ENCODE results near the gene TTC28.

Gene TTC28

DNA sequence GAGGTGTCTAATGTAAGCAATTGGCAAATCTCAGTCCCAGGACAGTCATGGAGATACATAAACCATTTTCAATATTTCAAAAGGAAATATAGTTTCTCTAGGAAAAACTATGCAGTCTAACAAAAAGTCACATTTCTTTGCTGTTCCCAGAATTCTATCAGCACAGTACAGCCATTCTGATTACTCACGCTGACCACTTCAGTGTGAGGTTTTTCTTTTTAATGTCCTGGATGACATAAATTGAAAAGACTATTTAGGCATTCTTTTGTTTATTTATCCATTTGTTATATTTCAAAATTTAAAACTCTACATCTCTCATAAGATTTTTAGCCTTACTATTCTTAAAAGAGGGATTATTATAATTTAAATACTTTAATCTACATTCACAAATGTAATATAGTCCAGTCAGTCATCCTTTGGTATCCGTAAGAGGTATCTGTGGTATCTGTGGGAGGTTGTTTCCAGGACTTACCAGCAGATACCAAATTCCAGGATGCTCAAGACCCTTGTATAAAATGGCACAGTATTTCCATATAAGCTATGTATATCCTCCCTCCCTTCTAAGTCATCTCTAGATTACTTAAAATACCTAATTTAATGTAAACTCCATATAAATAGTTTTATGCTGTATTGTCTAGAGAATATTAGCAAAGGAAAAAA, 429.5 kb downstream of the TTC28 start:
- Histone ChIP-seq H3K27ac (ENCODE audit: low read length) (no peak overlapping the region), H3K27me3 (ENCODE audit: low read depth, low read length) (no peaks in the 10 kb centered on the region), H3K4me1 (ENCODE audit: control insufficient read depth in 1 of 2, insufficient read depth in 2 of 2, low read length in 2 of 2) (peaks cover 0 to 4% of the 10 kb centered on the region in 2 donors), H3K4me3 (ENCODE audit: low read depth in 1 of 2, low read length in 2 of 2) (no peak overlapping the region), H3K9me3 (ENCODE audit: control insufficient read depth in 1 of 2, low read length in 2 of 2) (no peaks in the 10 kb centered on the region), H3K36me3 (ENCODE audit: control insufficient read depth in 1 of 2, insufficient read depth in 2 of 2, low read length in 2 of 2) (no peaks in the 10 kb centered on the region)

- H3K27me3 ChIP-seq (ENCODE audit: low read depth, low read length) = no peaks in the 10 kb centered on the region
- no peak overlapping the region for H3K4me3 ChIP-seq (ENCODE audit: low read depth in 1 of 2, low read length in 2 of 2)
- no peaks in the 10 kb centered on the region for H3K36me3 ChIP-seq (ENCODE audit: control insufficient read depth in 1 of 2, insufficient read depth in 2 of 2, low read length in 2 of 2)
- peaks cover 0 to 10% of the 10 kb centered on the region in 2 donors for H3K4me1 ChIP-seq (ENCODE audit: control insufficient read depth in 1 of 2, insufficient read depth in 2 of 2, low read length in 2 of 2)
- H3K27ac ChIP-seq (ENCODE audit: low read length) = no peak overlapping the region
- H3K9me3 ChIP-seq (ENCODE audit: control insufficient read depth in 1 of 2, low read length in 2 of 2) = no peaks in the 10 kb centered on the region
Observed at GRCh38 chr22:28249402-28249801, 430.2 kb downstream of the TTC28 start.

DNA sequence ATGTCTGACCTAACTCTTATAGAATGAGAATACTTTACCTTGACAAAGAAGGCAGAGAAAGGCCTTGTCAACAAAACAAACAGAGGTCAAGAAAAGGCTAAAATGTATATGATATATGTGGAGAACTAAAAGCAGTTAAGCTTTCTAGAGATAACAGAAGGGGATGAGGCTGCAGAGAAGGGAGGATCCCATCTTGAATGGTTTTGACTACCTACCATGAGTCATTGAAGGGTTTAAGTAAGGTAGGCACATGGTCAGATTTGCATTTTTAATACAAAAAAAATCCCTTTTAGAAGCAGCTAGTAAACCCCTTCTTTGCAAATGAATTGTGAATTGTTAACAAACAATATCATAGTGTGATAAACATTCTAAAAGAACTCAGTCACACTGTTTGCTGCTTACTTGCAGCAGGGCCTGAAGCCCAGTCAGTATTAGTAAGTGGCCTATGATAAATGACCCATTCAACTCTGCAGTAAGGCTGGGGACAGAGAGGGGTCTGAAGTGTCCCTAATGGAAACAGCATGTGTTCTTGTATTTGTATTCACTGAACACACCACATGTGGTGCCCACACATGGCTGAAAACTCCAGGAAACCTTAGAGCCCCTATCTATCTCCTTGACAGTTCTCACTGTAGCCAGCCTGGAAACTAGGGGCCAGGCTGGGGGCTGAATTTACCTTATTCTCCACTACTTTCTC, 431.8 kb downstream of the TTC28 start:
- no peak overlapping the region for H3K4me3 ChIP-seq (ENCODE audit: low read depth in 1 of 2, low read length in 2 of 2)
- H3K27ac ChIP-seq (ENCODE audit: low read length) = no peak overlapping the region
- H3K27me3 ChIP-seq (ENCODE audit: low read depth, low read length) = no peaks in the 10 kb centered on the region
- H3K36me3 ChIP-seq (ENCODE audit: control insufficient read depth in 1 of 2, insufficient read depth in 2 of 2, low read length in 2 of 2) = no peaks in the 10 kb centered on the region
- peaks cover 0 to 10% of the 10 kb centered on the region in 2 donors for H3K4me1 ChIP-seq (ENCODE audit: control insufficient read depth in 1 of 2, insufficient read depth in 2 of 2, low read length in 2 of 2)
- H3K9me3 ChIP-seq (ENCODE audit: control insufficient read depth in 1 of 2, low read length in 2 of 2) = no peaks in the 10 kb centered on the region

DNA sequence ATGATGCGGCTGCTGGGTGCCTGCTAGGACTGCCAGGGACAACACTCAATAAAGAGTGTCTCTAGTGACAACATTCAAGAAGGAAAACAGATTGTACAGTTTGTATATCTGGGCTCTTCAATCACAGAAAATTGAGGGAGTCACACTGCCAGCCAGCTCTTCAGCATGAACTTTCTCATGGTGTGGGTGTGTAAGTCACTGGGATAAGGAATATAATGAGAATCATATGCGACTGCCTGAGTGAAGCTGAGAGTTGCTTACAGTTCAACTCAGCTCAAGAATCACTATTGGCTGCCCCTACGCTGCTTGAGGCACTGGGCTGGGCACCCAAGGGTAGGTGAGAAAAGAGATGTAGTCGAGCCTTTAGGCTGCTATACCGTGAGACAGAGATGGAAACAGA, 432.5 kb downstream of the TTC28 start:
- H3K27ac ChIP-seq (ENCODE audit: low read length) = no peak overlapping the region
- H3K4me1 ChIP-seq (ENCODE audit: control insufficient read depth in 1 of 2, insufficient read depth in 2 of 2, low read length in 2 of 2) = peaks cover 0 to 10% of the 10 kb centered on the region in 2 donors
- no peaks in the 10 kb centered on the region for H3K27me3 ChIP-seq (ENCODE audit: low read depth, low read length)
- no peaks in the 10 kb centered on the region for H3K36me3 ChIP-seq (ENCODE audit: control insufficient read depth in 1 of 2, insufficient read depth in 2 of 2, low read length in 2 of 2)
- H3K4me3 ChIP-seq (ENCODE audit: low read depth in 1 of 2, low read length in 2 of 2) = no peak overlapping the region
- no peaks in the 10 kb centered on the region for H3K9me3 ChIP-seq (ENCODE audit: control insufficient read depth in 1 of 2, low read length in 2 of 2)

DNA sequence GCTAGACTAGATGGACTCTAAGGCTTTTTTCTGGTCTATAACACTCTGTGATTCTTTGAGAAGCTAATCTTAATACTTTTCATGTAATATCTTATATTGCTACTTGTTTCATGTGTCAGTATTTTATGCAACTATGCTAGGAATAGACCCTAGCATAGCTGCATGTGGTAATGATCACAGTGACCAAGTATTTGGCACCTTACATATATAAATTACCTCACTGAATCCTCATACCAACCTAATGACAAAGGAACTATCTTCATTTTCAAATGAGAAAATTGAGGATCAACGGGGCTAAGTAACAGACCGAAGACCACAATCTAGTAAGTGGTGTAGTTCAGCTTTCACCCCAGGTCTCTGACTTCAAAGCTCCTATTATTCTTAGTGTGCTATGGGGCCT, 433.2 kb downstream of the TTC28 start:
- Histone ChIP-seq H3K27me3 (ENCODE audit: low read depth, low read length) (no peaks in the 10 kb centered on the region), H3K4me3 (ENCODE audit: low read depth in 1 of 2, low read length in 2 of 2) (no peak overlapping the region)

DNA sequence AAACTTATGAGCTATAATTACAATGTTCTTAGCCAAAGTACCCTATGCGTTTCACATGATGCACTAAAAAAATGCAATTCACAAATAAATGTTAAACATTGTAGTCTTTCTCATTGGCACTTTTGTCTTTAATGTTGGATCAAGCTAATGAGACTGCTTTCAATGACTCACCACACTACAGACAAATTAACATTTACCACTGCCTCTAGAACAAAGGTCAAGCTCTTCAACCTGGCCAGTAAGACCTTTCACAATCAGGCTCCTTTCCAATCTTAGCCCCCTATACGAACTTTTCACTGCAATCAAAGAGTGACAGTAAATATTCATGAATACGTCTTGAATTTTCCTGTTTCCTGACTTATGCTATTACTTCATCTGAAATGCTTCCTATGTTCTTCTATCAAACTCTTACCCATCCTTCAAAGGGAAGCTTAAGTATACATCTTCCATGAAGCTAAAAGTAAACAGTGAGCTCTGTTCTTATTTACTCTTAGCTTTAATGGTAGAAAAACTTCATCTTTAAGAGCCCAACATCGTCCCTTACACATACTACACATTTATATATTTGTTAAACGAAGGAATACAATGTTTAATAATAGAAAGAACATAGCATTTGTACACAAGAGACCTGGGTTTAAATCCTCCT, 433.9 kb downstream of the TTC28 start:
- H3K27ac ChIP-seq (ENCODE audit: low read length) = no peak overlapping the region
- no peaks in the 10 kb centered on the region for H3K36me3 ChIP-seq (ENCODE audit: control insufficient read depth in 1 of 2, insufficient read depth in 2 of 2, low read length in 2 of 2)
- no peaks in the 10 kb centered on the region for H3K27me3 ChIP-seq (ENCODE audit: low read depth, low read length)
- H3K9me3 ChIP-seq (ENCODE audit: control insufficient read depth in 1 of 2, low read length in 2 of 2) = no peaks in the 10 kb centered on the region
- no peak overlapping the region for H3K4me3 ChIP-seq (ENCODE audit: low read depth in 1 of 2, low read length in 2 of 2)
- H3K4me1 ChIP-seq (ENCODE audit: control insufficient read depth in 1 of 2, insufficient read depth in 2 of 2, low read length in 2 of 2) = peaks cover 0 to 10% of the 10 kb centered on the region in 2 donors

More for the DNA sequence above, 433.2 kb downstream of the TTC28 start:
- Histone ChIP-seq H3K36me3 (ENCODE audit: control insufficient read depth in 1 of 2, insufficient read depth in 2 of 2, low read length in 2 of 2) (no peaks in the 10 kb centered on the region), H3K4me1 (ENCODE audit: control insufficient read depth in 1 of 2, insufficient read depth in 2 of 2, low read length in 2 of 2) (peaks cover 0 to 10% of the 10 kb centered on the region in 2 donors), H3K9me3 (ENCODE audit: control insufficient read depth in 1 of 2, low read length in 2 of 2) (no peaks in the 10 kb centered on the region), H3K27ac (ENCODE audit: low read length) (no peak overlapping the region)

DNA sequence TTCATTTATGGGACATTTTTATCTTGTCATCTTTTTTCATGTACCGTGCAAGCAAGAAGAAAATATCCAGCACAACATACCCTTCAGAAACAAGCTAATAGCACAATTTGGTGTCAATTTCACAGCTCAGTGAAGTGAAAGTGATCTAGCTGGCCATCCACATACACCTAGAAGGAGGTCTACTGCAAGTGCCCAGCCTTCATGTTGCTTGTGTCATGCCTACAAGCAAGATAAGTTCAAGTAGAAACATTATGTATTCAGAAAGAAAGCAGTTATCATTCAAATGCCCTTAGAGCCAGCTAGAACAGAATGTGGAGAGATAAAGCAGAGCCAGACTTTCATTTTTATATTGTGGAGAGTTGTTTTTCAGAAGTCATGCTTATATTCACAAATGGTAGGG, 434.9 kb downstream of the TTC28 start:
- no peak overlapping the region for H3K27ac ChIP-seq (ENCODE audit: low read length)

GRCh38 chr22:28243539-28243938, 436.1 kb downstream of the TTC28 start:
- no peaks in the 10 kb centered on the region for H3K9me3 ChIP-seq (ENCODE audit: control insufficient read depth in 1 of 2, low read length in 2 of 2)
- peaks cover 0 to 10% of the 10 kb centered on the region in 2 donors for H3K4me1 ChIP-seq (ENCODE audit: control insufficient read depth in 1 of 2, insufficient read depth in 2 of 2, low read length in 2 of 2)
- H3K27ac ChIP-seq (ENCODE audit: low read length) = no peak overlapping the region
- no peaks in the 10 kb centered on the region for H3K36me3 ChIP-seq (ENCODE audit: control insufficient read depth in 1 of 2, insufficient read depth in 2 of 2, low read length in 2 of 2)
- H3K4me3 ChIP-seq (ENCODE audit: low read depth in 1 of 2, low read length in 2 of 2) = no peak overlapping the region
- no peaks in the 10 kb centered on the region for H3K27me3 ChIP-seq (ENCODE audit: low read depth, low read length)

More for the DNA sequence above, 434.9 kb downstream of the TTC28 start:
- H3K36me3 ChIP-seq (ENCODE audit: control insufficient read depth in 1 of 2, insufficient read depth in 2 of 2, low read length in 2 of 2) = no peaks in the 10 kb centered on the region
- no peaks in the 10 kb centered on the region for H3K9me3 ChIP-seq (ENCODE audit: control insufficient read depth in 1 of 2, low read length in 2 of 2)
- no peak overlapping the region for H3K4me3 ChIP-seq (ENCODE audit: low read depth in 1 of 2, low read length in 2 of 2)
- no peaks in the 10 kb centered on the region for H3K27me3 ChIP-seq (ENCODE audit: low read depth, low read length)
- peaks cover 0 to 10% of the 10 kb centered on the region in 2 donors for H3K4me1 ChIP-seq (ENCODE audit: control insufficient read depth in 1 of 2, insufficient read depth in 2 of 2, low read length in 2 of 2)

DNA sequence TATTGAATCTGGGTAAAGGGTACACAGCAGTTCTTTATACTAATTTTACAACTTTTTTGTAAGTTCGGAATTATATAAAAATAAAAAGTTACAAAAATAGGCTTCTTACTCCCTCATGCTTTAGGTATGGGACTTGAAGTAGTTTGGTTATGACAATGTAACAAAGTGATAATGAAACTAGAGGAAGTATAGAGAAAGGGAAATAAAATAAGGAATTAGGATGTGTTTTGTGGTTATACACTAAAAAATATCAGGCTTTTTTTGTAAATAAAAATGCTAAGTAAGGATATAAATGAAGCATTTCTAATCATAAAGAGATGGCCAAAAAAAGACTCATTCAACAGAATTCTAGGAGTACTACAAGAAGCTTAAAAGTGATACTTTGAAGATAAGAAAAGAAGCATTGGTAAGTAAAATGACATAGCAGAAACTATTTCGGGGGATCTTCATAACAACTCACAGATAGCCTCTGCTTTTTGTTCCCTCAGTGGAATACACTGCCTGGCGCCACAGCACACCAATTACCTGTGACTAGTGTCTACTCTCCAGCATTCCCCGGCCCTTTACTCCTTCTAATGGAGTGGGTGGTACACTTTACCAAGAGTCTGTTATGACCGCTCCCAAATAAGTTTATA, 437.9 kb downstream of the TTC28 start:
- H3K27ac ChIP-seq (ENCODE audit: low read length) = no peak overlapping the region
- no peaks in the 10 kb centered on the region for H3K27me3 ChIP-seq (ENCODE audit: low read depth, low read length)
- H3K4me1 ChIP-seq (ENCODE audit: control insufficient read depth in 1 of 2, insufficient read depth in 2 of 2, low read length in 2 of 2) = peaks cover 0 to 10% of the 10 kb centered on the region in 2 donors
- H3K4me3 ChIP-seq (ENCODE audit: low read depth in 1 of 2, low read length in 2 of 2) = no peak overlapping the region
- no peaks in the 10 kb centered on the region for H3K9me3 ChIP-seq (ENCODE audit: control insufficient read depth in 1 of 2, low read length in 2 of 2)
- no peaks in the 10 kb centered on the region for H3K36me3 ChIP-seq (ENCODE audit: control insufficient read depth in 1 of 2, insufficient read depth in 2 of 2, low read length in 2 of 2)

- no peaks in the 10 kb centered on the region for H3K9me3 ChIP-seq (ENCODE audit: control insufficient read depth in 1 of 2, low read length in 2 of 2)
- H3K4me3 ChIP-seq (ENCODE audit: low read depth in 1 of 2, low read length in 2 of 2) = no peak overlapping the region
- peaks cover 0 to 5% of the 10 kb centered on the region in 2 donors for H3K4me1 ChIP-seq (ENCODE audit: control insufficient read depth in 1 of 2, insufficient read depth in 2 of 2, low read length in 2 of 2)
- H3K27ac ChIP-seq (ENCODE audit: low read length) = no peak overlapping the region
- H3K36me3 ChIP-seq (ENCODE audit: control insufficient read depth in 1 of 2, insufficient read depth in 2 of 2, low read length in 2 of 2) = no peaks in the 10 kb centered on the region
- H3K27me3 ChIP-seq (ENCODE audit: low read depth, low read length) = no peaks in the 10 kb centered on the region
Observed at GRCh38 chr22:28239941-28240340, 439.7 kb downstream of the TTC28 start.

GRCh38 chr22:28237783-28238182, 441.9 kb downstream of the TTC28 start:
- no peak overlapping the region for H3K27ac ChIP-seq (ENCODE audit: low read length)
- no peaks in the 10 kb centered on the region for H3K36me3 ChIP-seq (ENCODE audit: control insufficient read depth in 1 of 2, insufficient read depth in 2 of 2, low read length in 2 of 2)
- no peaks in the 10 kb centered on the region for H3K9me3 ChIP-seq (ENCODE audit: control insufficient read depth in 1 of 2, low read length in 2 of 2)

More at GRCh38 chr22:28237783-28238182, 441.9 kb downstream of the TTC28 start:
- Histone ChIP-seq H3K4me1 (ENCODE audit: control insufficient read depth in 1 of 2, insufficient read depth in 2 of 2, low read length in 2 of 2) (no peaks in the 10 kb centered on the region), H3K4me3 (ENCODE audit: low read depth in 1 of 2, low read length in 2 of 2) (no peak overlapping the region), H3K27me3 (ENCODE audit: low read depth, low read length) (no peaks in the 10 kb centered on the region)

Data from muscle layer of duodenum (tissue), 2 donors.